MG63 (cell line): ENCODE measurements around the gene RAB29. TPM values are rescaled to one million over a fixed set of nuclear protein-coding genes. Genes with fewer than 3 reads are reported as not detected.

ENCODE experiments used
- DNase-seq: peaks from one replicate; pipeline ENCODE4 v3.0.0-alpha.2; 2020
- H3K27me3 ChIP-seq: fragments of 250-450 bp; sonication (Bioruptor Pico); 2 replicates; pipeline ENCODE4 v1.5.1; 2020; ENCODE audit warnings: mild to moderate bottlenecking, moderate library complexity
- H3K36me3 ChIP-seq: fragments of 250-450 bp; sonication (Bioruptor Pico); 2 replicates; pipeline ENCODE4 v1.5.1; 2020; ENCODE audit warnings: mild to moderate bottlenecking, moderate library complexity
- H3K4me3 ChIP-seq: fragments of 250-450 bp; sonication (Bioruptor Pico); 2 replicates; pipeline ENCODE4 v1.5.1; 2020; ENCODE audit warnings: mild to moderate bottlenecking, moderate library complexity
- H3K9me3 ChIP-seq: fragments of 250-450 bp; sonication (Bioruptor Pico); 2 replicates; pipeline ENCODE4 v1.5.1; 2020; ENCODE audit warnings: mild to moderate bottlenecking, moderate library complexity
- total RNA-seq: library from RNA; depleted of rRNA; stranded (reverse); fragments of >200 nt; shearing (Covaris generic); gene quantifications from 2 replicates; pipeline ENCODE4 v1.2.3, GENCODE V29; 2014; ENCODE audit warnings: low replicate concordance

The RAB29 gene
- total RNA-seq, 1 experiment from 2014 or later: 13.6 TPM

DNA sequence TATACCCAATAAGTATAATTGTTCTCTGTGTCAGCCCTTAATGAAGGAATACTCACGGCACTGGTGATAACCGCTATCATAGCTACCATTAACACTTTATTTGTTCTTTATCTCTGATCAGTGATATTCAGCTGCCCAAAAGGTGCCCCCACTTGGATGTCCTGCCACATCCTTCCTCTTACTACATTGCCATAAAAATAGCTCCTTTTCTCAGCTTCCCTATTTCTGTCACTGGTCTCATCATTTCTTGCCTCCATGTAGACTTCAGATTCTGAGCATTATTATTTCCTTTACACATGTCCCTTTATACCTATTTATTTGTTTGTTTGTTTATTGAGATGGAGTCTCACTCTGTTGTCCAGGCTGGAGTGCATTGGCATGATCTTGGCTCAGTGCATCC, 2.7 kb upstream of the RAB29 start:
- no peak for DNase-seq
- H3K9me3 ChIP-seq: no peaks in the 10 kb centered on the region
- peaks cover under 1% of the 10 kb centered on the region; the same call in 1 of the 2 replicates for H3K36me3 ChIP-seq
- H3K27me3 ChIP-seq: no peaks in the 10 kb centered on the region
- H3K4me3 ChIP-seq: no peak overlapping the region

DNA sequence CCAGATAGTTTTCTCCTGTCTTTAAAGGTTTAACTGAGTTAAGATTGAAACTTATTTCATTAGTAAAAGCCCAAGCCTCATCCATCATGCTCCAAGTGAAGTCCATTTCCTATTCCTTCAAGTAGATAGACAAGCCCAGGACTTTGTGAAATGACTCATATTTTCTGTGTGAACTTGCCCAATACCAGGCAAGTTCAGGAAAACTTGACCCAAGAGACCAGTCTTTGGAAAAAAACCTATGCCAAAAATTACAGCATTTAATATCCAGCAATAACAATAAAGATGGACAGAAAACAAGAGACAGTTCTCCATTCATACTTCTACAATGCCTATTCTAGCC, 405 bp upstream of the RAB29 start:
- no peak for DNase-seq
- Histone ChIP-seq H3K36me3 (peaks cover 3% of the 10 kb centered on the region), H3K27me3 (no peaks in the 10 kb centered on the region), H3K9me3 (no peaks in the 10 kb centered on the region), H3K4me3 (peak overlapping the region; percentile 65)

DNA sequence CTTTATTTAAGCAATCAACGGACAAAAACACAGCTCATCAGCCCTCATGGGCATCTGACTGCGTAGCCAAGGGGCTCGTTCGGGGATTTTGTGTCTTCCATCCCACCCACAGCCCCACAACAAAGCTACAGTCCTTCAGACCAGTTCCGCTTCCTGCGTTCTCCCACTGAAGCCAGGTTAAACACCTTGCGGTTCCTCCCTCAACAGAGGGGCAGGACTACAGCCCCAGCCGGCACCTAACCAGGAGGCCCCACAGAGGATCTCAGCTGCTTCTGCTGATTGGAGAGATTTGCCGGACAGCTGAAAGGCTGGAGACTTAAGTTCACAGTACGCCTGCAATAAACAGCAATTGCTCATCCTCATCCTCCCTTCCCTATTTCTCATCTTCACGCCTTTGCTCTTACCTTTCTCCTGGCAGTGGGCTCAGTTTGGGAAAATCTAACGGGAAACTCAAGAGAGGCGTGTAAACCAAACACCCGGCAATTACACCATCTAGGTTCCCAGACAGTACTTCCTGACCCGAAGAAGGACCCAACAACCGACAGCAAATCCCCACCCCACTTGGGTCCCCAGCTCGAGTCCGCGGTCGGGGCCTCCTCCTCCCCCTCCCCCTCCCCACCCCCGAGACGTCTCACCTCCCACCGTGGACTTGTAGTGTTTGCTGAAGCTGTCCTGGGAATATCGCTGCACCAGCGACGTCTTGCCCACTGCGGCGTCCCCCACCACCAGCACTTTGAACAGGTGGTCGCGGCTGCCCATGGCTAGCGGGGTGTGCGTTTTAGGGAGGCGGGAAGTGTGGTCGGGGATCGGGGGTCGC, 876 bp downstream of the RAB29 start:
- DNase-seq: no peak
- Histone ChIP-seq H3K27me3 (no peaks in the 10 kb centered on the region), H3K4me3 (peak overlapping the region; percentile 65), H3K36me3 (peaks cover 16% of the 10 kb centered on the region), H3K9me3 (no peaks in the 10 kb centered on the region)

DNA sequence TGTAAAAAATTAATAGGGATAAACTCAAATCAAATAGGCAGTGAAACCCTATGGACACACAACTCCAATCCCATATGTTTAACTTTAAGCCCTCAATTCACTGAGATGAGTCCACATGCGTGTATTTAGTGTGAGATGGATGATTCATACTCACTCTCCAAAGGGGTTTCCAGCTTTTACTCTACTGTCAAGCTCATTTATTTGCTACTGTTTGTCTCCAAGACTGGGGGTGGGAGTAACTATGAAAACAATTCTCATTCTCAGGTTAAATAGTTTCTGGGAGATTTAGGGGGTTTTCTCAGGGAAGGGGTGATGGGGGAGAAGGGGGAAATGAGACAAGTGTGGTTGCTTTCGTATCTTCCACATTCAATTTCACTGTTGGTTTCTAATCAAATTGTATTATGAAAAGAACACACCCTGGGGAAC, 2.7 kb downstream of the RAB29 start:
- Histone ChIP-seq H3K27me3 (no peaks in the 10 kb centered on the region), H3K9me3 (no peaks in the 10 kb centered on the region), H3K4me3 (no peak overlapping the region), H3K36me3 (peaks cover 20% of the 10 kb centered on the region)
- no peak for DNase-seq

DNA sequence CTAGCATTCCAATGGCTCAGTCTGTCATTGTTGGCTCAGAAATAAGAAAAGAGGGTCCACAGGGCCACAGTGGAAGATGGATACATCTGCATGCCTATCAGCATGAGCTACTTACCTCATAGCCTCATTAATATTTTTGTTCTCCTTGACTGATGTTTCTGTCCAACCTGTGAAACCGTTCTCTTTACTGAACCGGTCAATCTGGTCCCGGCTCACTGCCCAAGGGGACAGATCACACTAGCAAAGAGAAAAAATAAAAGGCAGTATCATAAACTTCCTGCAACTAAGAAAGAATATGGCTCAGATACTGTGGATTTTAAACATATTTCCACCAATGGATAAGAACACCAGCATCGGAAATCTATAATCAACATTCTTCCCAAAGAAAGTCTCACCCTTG, 4.7 kb downstream of the RAB29 start:
- Histone ChIP-seq H3K36me3 (peaks cover 23% of the 10 kb centered on the region), H3K27me3 (no peaks in the 10 kb centered on the region), H3K4me3 (no peak overlapping the region), H3K9me3 (no peaks in the 10 kb centered on the region)
- no peak for DNase-seq

DNA sequence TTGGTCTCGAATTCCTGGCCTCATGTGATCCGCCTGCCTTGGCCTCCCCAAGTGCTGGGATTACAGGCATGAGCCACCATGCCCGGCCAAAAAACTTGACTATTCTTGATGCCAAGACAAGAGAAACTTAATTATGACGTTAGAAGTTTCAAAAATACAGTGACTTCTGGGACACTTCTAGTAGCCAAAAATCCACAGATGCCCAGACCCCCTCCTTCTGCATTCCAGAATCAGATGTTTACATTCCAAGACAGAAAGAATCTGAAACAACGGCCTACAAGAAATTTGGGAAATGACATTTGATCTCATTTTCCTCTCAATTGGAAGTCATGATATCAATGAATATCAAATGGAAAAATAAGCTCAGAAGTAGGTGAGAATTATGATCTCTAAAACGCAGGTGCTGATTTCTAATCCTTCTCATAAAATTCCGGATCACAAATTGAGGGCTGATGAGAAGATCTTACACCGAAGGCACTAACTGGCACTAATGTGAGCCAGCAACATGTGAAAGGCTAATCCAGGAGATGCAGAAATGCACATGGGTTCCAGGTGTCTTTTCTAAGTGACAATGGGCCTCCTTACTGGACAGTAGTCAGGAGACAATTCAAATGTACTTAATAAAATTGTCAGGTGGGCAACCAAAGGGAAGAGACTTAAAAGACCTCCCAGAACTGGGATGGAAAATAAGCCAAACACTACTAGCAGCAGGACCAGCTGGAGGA, 5.5 kb downstream of the RAB29 start:
- peaks cover 23% of the 10 kb centered on the region for H3K36me3 ChIP-seq
- no peak overlapping the region for H3K4me3 ChIP-seq

DNA sequence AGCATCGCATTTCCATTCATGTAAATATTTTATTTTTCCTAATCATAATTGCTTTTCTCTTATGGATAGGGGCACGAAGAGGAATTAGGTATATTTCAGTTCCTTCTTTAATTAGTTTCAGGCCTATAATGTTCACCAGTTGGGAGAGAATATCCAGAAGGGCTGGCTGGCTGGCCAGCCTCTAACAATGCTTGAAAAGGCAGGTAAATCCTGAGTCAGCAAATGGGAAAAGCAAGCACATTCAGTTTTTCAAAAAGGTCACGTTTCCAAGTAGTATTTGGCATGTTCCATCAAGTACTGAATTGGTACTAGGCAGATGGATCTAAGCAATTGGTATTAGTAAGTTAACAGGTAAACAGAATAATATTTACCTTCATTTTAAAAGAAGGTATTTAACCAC, 8.0 kb downstream of the RAB29 start:
- no peaks in the 10 kb centered on the region for H3K27me3 ChIP-seq
- no peak overlapping the region for H3K4me3 ChIP-seq
- no peak for DNase-seq
- no peaks in the 10 kb centered on the region for H3K9me3 ChIP-seq
- peaks cover 20% of the 10 kb centered on the region for H3K36me3 ChIP-seq

More for the DNA sequence above, 5.5 kb downstream of the RAB29 start:
- H3K27me3 ChIP-seq: no peaks in the 10 kb centered on the region
- no peaks in the 10 kb centered on the region for H3K9me3 ChIP-seq
- no peak for DNase-seq

DNA sequence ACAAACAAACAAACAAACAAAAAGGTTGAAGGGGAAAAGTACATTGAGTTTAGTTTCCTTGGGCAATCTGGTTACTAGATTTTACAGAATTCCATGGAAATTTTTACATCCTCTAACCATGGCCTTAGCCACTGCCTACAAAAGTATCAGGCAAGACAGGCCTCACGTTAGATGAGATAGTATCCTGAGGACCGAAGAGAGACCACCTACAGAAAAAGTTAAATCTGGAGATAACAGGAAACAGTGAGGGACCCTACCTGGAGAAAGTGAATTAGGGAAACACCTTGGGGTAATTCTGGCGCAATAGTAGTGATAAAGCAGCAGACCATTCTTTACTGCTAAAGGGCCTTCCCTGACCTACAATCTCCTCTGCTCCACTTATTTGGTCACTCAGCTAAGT, 8.7 kb downstream of the RAB29 start:
- peaks cover 20% of the 10 kb centered on the region for H3K36me3 ChIP-seq
- DNase-seq: no peak
- no peaks in the 10 kb centered on the region for H3K9me3 ChIP-seq
- H3K27me3 ChIP-seq: no peaks in the 10 kb centered on the region
- no peak overlapping the region for H3K4me3 ChIP-seq

DNA sequence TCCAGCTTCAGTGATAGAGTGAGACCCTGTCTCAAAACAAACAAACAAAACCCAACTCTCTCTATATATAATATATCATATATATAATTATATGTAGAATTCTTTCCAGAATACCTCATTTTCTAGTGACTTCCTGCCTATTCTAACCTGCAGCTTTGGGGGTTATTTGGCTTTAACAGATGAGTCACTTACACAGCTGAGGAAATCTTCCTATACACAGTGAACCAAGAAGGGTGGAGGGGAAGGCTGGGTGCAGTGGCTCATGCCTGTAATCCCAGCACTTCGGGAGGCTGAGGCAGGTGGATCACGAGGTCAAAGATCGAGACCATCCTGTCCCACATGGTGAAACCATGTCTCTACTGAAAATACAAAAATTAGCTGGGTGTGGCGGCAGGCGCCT, 9.2 kb downstream of the RAB29 start:
- Histone ChIP-seq H3K36me3 (peaks cover 20% of the 10 kb centered on the region), H3K4me3 (no peak overlapping the region), H3K9me3 (0 out of 2 replicates have a peak, but pooled peaks cover 2% of the 10 kb centered on the region), H3K27me3 (no peaks in the 10 kb centered on the region)
- no peak for DNase-seq

DNA sequence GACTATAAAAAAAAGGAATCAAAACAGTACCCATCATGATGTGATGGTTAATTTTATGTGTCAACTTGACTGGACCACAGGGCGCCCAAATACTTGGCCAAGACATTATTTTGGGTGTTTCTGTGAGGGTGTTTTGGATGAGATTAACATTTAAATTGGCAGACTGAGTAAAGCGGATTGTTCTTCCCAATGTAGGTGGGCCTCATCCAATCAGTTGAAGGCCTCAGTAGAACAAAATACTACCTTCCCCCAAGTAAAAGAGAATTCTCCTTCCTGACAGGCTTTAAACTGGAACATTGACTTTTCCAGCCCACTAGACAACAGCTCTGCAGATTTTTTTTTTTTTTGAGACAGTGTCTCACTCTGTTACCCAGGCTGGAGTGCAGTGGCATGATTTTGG, 10.7 kb downstream of the RAB29 start:
- H3K27me3 ChIP-seq: no peaks in the 10 kb centered on the region
- 0 out of 2 replicates have a peak, but pooled peaks cover 2% of the 10 kb centered on the region for H3K9me3 ChIP-seq
- DNase-seq: no peak
- H3K4me3 ChIP-seq: no peak overlapping the region
- H3K36me3 ChIP-seq: peaks cover 9% of the 10 kb centered on the region

DNA sequence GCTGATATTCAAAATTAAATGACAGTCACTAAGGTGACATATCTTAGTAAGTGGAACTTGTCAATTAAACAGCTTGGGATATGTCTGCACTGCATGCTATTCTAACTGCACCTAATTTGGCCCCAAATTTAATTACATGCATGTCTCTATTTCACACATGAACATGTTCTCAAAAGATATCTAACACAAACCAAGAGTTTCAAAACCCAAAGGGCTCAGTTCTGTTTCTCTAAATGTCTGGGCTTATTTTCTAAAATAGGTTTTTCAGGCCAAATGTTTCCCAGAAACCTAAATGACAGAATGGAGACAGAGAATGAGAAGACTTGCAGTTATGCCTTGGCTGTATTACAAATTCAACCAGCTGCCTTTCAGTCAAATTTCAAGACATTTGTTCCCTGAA, 11.3 kb downstream of the RAB29 start:
- no peak for DNase-seq
- no peak overlapping the region for H3K4me3 ChIP-seq
- peaks cover 3% of the 10 kb centered on the region for H3K36me3 ChIP-seq
- H3K9me3 ChIP-seq: 0 out of 2 replicates have a peak, but pooled peaks cover 2% of the 10 kb centered on the region
- H3K27me3 ChIP-seq: no peaks in the 10 kb centered on the region

DNA sequence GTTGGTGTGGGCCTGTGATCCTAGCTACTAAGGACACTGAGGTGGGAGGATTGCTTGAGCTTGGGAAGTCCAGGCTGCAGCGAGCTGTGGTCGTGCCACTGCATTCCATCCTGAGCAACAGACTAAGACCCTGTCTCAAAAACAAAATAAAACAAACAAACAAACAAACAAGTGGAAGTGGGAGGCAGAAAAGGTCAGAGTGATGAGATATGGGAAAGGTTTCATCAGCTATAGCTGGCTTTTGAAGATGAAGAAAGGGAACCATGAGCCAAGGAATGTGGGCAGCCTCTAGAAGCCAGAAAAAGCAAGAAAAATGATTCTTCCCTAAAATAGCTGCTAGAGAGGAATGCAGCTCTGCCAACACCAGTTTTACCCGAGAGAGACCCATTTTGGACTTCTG, 14.7 kb downstream of the RAB29 start:
- Histone ChIP-seq H3K36me3 (no peaks in the 10 kb centered on the region), H3K27me3 (no peaks in the 10 kb centered on the region), H3K9me3 (peaks cover 2% of the 10 kb centered on the region; the same call in 1 of the 2 replicates), H3K4me3 (no peak overlapping the region)
- no peak for DNase-seq

DNA sequence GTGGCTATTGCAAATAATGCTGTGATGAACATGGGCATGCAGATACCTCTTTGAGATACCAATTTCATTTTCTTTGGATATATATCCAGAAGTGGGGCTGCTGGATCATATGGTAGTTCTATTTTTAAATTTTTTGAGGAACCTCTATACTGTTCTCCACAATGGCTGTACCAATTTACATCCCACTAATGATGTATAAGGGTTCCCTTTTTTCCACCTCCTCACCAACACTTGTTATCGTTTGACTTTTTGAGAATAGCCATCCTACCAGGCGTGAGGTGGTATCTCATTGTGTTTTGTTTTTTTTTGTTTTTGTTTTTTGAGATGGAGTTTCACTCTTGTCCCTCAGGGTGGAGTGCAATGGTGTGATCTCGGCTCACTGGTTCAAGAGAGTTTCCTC, 18.7 kb downstream of the RAB29 start:
- no peaks in the 10 kb centered on the region for H3K36me3 ChIP-seq
- no peak overlapping the region for H3K4me3 ChIP-seq
- no peaks in the 10 kb centered on the region for H3K27me3 ChIP-seq
- H3K9me3 ChIP-seq: peaks cover 2% of the 10 kb centered on the region; the same call in 1 of the 2 replicates
- DNase-seq: no peak

DNA sequence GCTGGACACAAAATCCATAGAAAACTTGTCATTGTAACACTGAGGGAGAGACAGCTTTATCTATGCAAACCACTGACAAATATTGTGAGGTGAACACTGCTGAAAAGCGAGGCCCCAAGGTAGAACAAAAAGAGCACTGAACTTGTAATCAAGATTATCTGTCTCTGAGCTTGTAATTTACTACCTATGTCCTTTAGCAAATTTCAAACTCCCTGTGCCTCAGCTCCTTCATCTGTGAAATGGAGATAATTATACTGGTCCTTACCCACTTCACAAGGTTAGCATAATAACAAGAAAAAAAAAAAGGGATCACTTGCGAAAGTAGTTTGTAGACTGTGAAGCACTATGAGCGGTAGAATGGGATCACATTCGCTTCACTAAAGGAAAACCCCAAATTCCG, 20.4 kb downstream of the RAB29 start:
- no peaks in the 10 kb centered on the region for H3K27me3 ChIP-seq
- DNase-seq: no peak
- H3K4me3 ChIP-seq: no peak overlapping the region
- H3K9me3 ChIP-seq: no peaks in the 10 kb centered on the region; the same call in 1 of the 2 replicates
- H3K36me3 ChIP-seq: no peaks in the 10 kb centered on the region

DNA sequence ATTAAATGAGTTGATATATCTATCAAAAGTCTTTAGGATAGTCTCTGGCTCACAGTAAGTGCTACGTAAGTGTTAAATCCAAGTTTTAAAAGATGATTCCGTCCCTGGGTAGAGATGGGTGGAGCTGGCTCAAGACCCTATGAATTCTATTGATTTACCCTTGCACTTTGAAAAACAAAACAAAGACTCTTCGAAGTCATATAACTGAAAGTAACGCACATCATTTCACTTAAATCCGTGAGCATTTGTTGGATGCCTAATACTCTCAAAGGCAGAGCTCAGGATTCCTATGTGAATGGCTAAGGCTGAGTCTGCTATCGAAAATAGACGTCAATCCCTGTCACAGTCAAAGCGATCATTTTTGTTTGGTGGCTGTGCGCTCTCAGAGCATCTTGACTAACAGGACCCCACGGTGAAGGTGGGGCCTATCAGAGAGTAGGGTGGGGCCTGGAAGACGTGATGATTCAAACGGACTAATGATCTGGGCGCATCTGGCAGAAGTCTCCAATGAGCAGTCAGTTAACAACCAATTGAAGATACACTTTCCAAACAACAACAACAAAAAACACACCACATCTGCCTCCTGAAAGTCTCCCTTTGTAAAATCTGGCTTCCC, 24.1 kb downstream of the RAB29 start:
- no peak for DNase-seq
- H3K36me3 ChIP-seq: peaks cover 31% of the 10 kb centered on the region

DNA sequence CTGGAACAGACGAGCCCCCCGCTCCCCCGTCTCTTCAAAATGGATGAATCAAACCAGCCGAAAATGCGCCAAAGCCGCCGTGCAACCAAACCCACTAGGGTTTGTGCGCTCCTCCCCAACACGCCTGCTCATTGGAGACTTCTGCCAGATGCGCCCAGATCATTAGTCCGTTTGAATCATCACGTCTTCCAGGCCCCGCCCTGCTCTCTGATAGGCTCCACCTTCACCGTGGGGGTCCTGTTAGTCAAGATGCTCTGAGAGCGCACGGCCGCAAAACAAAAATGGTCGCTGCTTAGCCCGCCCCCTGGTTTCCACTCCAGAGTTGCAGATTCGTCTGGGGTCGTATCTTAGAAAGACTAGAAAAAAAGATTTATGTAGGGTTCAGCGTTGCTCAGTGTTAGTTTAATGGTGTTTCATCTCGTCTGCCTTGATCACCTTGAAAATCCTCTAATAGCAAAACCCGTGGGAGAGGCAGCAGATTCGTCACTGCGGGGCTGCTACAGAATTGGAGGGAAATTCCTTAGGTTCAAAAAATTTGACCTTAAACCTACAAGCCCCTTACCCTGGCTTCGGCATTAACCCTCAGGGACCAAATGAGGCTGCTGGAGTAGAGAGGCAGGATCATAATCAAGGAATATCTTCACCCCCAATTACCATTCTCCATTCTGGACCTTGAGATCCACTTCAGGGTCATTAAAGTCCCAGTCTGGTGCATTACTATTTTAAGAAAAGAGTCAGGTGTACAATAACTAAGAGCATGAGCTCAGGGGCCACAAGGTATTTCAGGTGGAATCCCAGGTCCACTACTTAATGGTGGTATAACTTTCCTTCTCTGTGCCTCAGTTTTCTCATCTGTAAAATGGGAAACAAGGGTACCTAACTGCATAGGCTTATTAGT, 24.9 kb downstream of the RAB29 start, which contains the start of gene NUCKS1:
NUCKS1 (minus strand) TSS at position 45 of the 898 bp plus-strand sequence. CDS start 209 bp downstream, outside the sequence.
- Histone ChIP-seq H3K9me3 (no peaks in the 10 kb centered on the region), H3K27me3 (no peaks in the 10 kb centered on the region), H3K4me3 (peak within 1 kb of the TSS; percentile 82), H3K36me3 (peaks cover 39% of the 10 kb centered on the region)
- peak; percentile 99 for DNase-seq

More for the DNA sequence above, 24.1 kb downstream of the RAB29 start:
- H3K27me3 ChIP-seq: no peaks in the 10 kb centered on the region
- no peaks in the 10 kb centered on the region for H3K9me3 ChIP-seq
- peak overlapping the region; percentile 82; the same call in 1 of the 2 replicates for H3K4me3 ChIP-seq
